K562 (cell line): ENCODE results near the gene PPT1. TPM values are rescaled to one million over a fixed set of nuclear protein-coding genes. Genes with fewer than 3 reads are reported as not detected.

Experiments used
- BRD4 ChIP-seq: fragments of 200-600 bp; sonication (generic); IDR thresholded peaks from 2 replicates; pipeline ENCODE4 v1.6.1; 2017; ENCODE audit warnings: inconsistent platforms
- CBX2 ChIP-seq: fragments of 200-600 bp; sonication (generic); IDR thresholded peaks from one replicate; pipeline ENCODE4 v1.6.1; 2012; ENCODE audit warnings: mild to moderate bottlenecking, low read length, inconsistent platforms; ENCODE audit not compliant: insufficient read depth, poor library complexity, severe bottlenecking
- E2F1 ChIP-seq: sonication (generic); formaldehyde crosslinking; IDR thresholded peaks from 2 replicates; pipeline ENCODE4 v1.8.1; 2023; ENCODE audit warnings: mild to moderate bottlenecking, missing genetic modification reagents, moderate library complexity
- ELF4 ChIP-seq: fragments of 450-650 bp; formaldehyde crosslinking; IDR thresholded peaks from 2 replicates; pipeline ENCODE4 v1.4.0; 2022; ENCODE audit warnings: missing genetic modification characterization
- HCFC1 ChIP-seq: IDR thresholded peaks from 2 replicates; pipeline ENCODE4 v1.6.1; 2012; ENCODE audit warnings: low read depth, low read length, improper control_type of control experiment
- HEY1 ChIP-seq: fragments of 250-450 bp; sonication (Bioruptor Pico); IDR thresholded peaks from 2 replicates; pipeline ENCODE4 v1.5.0; 2020; ENCODE audit warnings: mild to moderate bottlenecking, moderate library complexity, borderline replicate concordance
- HNRNPK ChIP-seq: fragments of 200-400 bp; formaldehyde crosslinking; IDR thresholded peaks from one replicate; pipeline ENCODE4 v1.6.1; 2018; ENCODE audit warnings: mild to moderate bottlenecking, low read depth, low read length; ENCODE audit not compliant: poor library complexity, severe bottlenecking
- KAT7 ChIP-seq: sonication (generic); formaldehyde crosslinking; IDR thresholded peaks from 2 replicates; pipeline ENCODE4 v1.8.0; 2022; ENCODE audit warnings: missing genetic modification reagents, mild to moderate bottlenecking, borderline replicate concordance
- KLF6 ChIP-seq: fragments of 250-450 bp; sonication (Bioruptor Pico); IDR thresholded peaks from 2 replicates; pipeline ENCODE4 v1.4.0; 2020; ENCODE audit warnings: mild to moderate bottlenecking, moderate library complexity, borderline replicate concordance
- PYGO2 ChIP-seq: fragments of 450-650 bp; IDR thresholded peaks from 2 replicates; pipeline ENCODE4 v1.6.1; 2016; ENCODE audit warnings: mild to moderate bottlenecking, missing genetic modification characterization, moderate library complexity, missing compliant biosample characterization
- RFX1 ChIP-seq: fragments of 450-650 bp; IDR thresholded peaks from 2 replicates; pipeline ENCODE4 v1.6.1; 2016; ENCODE audit warnings: mild to moderate bottlenecking, moderate library complexity
- SIRT6 ChIP-seq: IDR thresholded peaks from one replicate; pipeline ENCODE4 v1.6.1; 2012; ENCODE audit warnings: low read depth, mild to moderate bottlenecking, control low read depth, inconsistent platforms, low read length, moderate library complexity
- THRB ChIP-seq: fragments of 450-650 bp; formaldehyde crosslinking; conservative IDR thresholded peaks from 2 replicates; pipeline ENCODE4 v1.4.0; 2022; ENCODE audit warnings: mild to moderate bottlenecking, missing genetic modification characterization
- ZNF41 ChIP-seq: fragments of 250-450 bp; sonication (Bioruptor Pico); conservative IDR thresholded peaks from 2 replicates; pipeline ENCODE4 v1.4.0; 2020; ENCODE audit warnings: mild to moderate bottlenecking
- ZNF57 ChIP-seq: fragments of 450-650 bp; formaldehyde crosslinking; IDR thresholded peaks from 2 replicates; pipeline ENCODE4 v1.4.0; 2020; ENCODE audit warnings: mild to moderate bottlenecking, moderate library complexity
- polyA plus RNA-seq, 8 experiments: library from polyadenylated mRNA; depleted of rRNA in 4 of 8; stranded (reverse) in 5 of 8; unstranded in 3 of 8; fragments of >200 nt; fragmentation: Nextera tagmentation in 2 of 8; fragmentation: Illumina TruSeq in 1 of 8; extraction: Ambion mirVana in 2 of 8; extraction: Trizol in 1 of 8; gene quantifications; 2 replicates each; pipeline versions ENCODE4 v1.2.1 to v1.2.3, GENCODE V29; 2011 to 2014; ENCODE audit warnings: inconsistent platforms in 1 of 8, missing spikeins in 1 of 8
- total RNA-seq, 7 experiments: library from RNA; depleted of rRNA in 6 of 7; stranded (reverse); fragments of >200 nt in 6 of 7; fragmentation: Illumina TruSeq in 2 of 7; extraction: Trizol in 2 of 7; gene quantifications; 2 replicates each; pipeline versions ENCODE4 v1.2.1 to v1.2.3, GENCODE V29; 2011 to 2021; ENCODE audit warnings: low replicate concordance in 1 of 7
- TF ChIP-seq, protein P1 (sequence below): IDR thresholded peaks from 2 replicates; pipeline ENCODE4 v1.6.1; 2011; ENCODE audit not compliant: insufficient read length; ENCODE audit errors: extremely low read depth
- TF ChIP-seq, protein P2 (sequence below): fragments of 450-650 bp; formaldehyde crosslinking; IDR thresholded peaks from 2 replicates; pipeline ENCODE4 v1.4.0; 2020; ENCODE audit warnings: mild to moderate bottlenecking, moderate library complexity
- TF ChIP-seq, protein P3 (sequence below): fragments of 250-450 bp; sonication (Bioruptor Pico); IDR thresholded peaks from 2 replicates; pipeline ENCODE4 v1.8.0; 2021; ENCODE audit warnings: borderline replicate concordance, mild to moderate bottlenecking, moderate library complexity; ENCODE audit not compliant: poor library complexity, severe bottlenecking
- TF ChIP-seq, protein P4 (sequence below), 2 experiments: fragments of 200-800 bp in 1 of 2; sonication (Bioruptor generic) in 1 of 2; sonication (generic) in 1 of 2; formaldehyde crosslinking in 1 of 2; IDR thresholded peaks in 1 of 2; conservative IDR thresholded peaks in 1 of 2; 2 replicates each; pipeline versions ENCODE4 v1.5.0 to v1.6.1; 2016 to 2020; ENCODE audit warnings: missing compliant biosample characterization in 1 of 2, missing genetic modification characterization in 1 of 2, missing genetic modification reagents in 1 of 2

Gene PPT1
- total and polyA plus RNA-seq, 9 of the 15 experiments (the other 6 are each of a cell fraction or from before 2014, with no cell fraction given): 72.2 to 285 (median 143) TPM

DNA sequence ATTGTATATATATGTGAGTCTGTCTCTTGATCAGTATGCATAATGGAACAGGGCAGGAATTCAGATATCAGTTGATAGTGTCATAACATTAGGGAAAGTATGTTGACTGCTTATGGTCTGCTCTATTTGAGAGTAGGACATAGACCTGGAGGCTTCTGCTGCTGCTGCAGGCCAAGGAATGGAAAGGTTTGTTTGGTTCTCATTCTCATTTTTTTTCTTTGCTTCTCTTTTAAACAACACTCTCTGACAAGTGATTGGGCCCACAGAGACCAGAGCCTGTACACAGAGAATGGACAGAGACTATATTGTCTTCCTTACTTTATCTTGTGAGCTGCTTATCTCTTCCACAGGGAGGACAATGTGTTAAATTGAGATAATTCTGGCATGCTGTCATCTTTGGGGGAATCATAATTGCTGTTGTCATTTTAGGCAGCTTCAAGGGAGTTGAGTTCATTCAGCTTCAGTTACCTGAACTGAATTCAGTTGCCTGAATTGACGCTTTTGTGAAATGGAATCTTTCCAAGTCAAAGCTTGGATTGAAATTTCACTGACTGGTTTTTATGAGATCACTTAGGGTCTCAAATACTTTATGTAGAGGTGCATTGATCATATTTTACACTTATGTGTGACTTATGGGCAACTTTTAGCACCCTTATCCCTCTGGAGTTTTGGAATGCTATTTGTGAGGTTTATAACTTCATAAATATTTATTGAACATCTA is 39.6 kb downstream of the PPT1 start (continued):
- TF ChIP-seq, protein P1, sequence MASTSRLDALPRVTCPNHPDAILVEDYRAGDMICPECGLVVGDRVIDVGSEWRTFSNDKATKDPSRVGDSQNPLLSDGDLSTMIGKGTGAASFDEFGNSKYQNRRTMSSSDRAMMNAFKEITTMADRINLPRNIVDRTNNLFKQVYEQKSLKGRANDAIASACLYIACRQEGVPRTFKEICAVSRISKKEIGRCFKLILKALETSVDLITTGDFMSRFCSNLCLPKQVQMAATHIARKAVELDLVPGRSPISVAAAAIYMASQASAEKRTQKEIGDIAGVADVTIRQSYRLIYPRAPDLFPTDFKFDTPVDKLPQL: no peak
- peak; percentile 96 for TF ChIP-seq ELF4 (CRISPR knock-in tag)
- no peak for TF ChIP-seq THRB (CRISPR knock-in tag)
- TF ChIP-seq ZNF57 (CRISPR knock-in tag): no peak
- TF ChIP-seq, protein P2, sequence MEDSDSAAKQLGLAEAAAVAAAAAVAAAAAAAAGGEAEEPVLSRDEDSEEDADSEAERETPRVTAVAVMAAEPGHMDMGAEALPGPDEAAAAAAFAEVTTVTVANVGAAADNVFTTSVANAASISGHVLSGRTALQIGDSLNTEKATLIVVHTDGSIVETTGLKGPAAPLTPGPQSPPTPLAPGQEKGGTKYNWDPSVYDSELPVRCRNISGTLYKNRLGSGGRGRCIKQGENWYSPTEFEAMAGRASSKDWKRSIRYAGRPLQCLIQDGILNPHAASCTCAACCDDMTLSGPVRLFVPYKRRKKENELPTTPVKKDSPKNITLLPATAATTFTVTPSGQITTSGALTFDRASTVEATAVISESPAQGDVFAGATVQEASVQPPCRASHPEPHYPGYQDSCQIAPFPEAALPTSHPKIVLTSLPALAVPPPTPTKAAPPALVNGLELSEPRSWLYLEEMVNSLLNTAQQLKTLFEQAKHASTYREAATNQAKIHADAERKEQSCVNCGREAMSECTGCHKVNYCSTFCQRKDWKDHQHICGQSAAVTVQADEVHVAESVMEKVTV (CRISPR knock-in tag): peak; percentile 11; the same call in 1 of the 2 replicates
- TF ChIP-seq HNRNPK: no peak
- TF ChIP-seq, protein P3, sequence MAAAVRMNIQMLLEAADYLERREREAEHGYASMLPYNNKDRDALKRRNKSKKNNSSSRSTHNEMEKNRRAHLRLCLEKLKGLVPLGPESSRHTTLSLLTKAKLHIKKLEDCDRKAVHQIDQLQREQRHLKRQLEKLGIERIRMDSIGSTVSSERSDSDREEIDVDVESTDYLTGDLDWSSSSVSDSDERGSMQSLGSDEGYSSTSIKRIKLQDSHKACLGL (CRISPR knock-in tag): no peak
- no peak for TF ChIP-seq ZNF41 (CRISPR knock-in tag)
- TF ChIP-seq BRD4: no peak; the same call in 1 of the 2 replicates
- no peak for TF ChIP-seq RFX1
- peak; percentile 67; the same call in 1 of the 2 replicates for TF ChIP-seq KLF6
- TF ChIP-seq SIRT6: no peak
- 0 out of 2 replicates have a peak, but pooled peaks have one; percentile 10 for TF ChIP-seq KAT7 (CRISPR knock-in tag)
- TF ChIP-seq HEY1 (CRISPR knock-in tag): peak; percentile 93
- no peak for TF ChIP-seq E2F1 (CRISPR knock-in tag)
- TF ChIP-seq CBX2: no peak
- TF ChIP-seq, protein P4, sequence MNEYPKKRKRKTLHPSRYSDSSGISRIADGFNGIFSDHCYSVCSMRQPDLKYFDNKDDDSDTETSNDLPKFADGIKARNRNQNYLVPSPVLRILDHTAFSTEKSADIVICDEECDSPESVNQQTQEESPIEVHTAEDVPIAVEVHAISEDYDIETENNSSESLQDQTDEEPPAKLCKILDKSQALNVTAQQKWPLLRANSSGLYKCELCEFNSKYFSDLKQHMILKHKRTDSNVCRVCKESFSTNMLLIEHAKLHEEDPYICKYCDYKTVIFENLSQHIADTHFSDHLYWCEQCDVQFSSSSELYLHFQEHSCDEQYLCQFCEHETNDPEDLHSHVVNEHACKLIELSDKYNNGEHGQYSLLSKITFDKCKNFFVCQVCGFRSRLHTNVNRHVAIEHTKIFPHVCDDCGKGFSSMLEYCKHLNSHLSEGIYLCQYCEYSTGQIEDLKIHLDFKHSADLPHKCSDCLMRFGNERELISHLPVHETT (CRISPR knock-in tag; conservative IDR thresholded peaks at IDR 0.05 in 1 of 2, IDR thresholded peaks at IDR 0.05 in 1 of 2): peak in 1 of 2 experiments; percentile 78; a peak in 2 of 4 replicates
- TF ChIP-seq PYGO2 (tag): peak; percentile 67
- TF ChIP-seq HCFC1: no peak
